HG03045 (cell line): ENCODE results near the gene EFHD1.

Source experiments
- ATAC-seq: cut with Tn5 transposase; IDR thresholded peaks from one replicate; pipeline ENCODE4 v1.9.1; 2021; ENCODE audit warnings: mild to moderate bottlenecking, moderate library complexity; ENCODE audit not compliant: unreplicated experiment

EFHD1 gene

GRCh38 chr2:232633413-232634205 is at the start of gene EFHD1:
TSS of gene EFHD1 (plus strand) at chr2:232633604. CDS start at chr2:232633705, 101 bp downstream.
- no peak for ATAC-seq

GRCh38 chr2:232584238-232584637 is 49.2 kb upstream of the EFHD1 start:
- no peak for ATAC-seq

- no peak for ATAC-seq
Observed at GRCh38 chr2:232586943-232587505, 46.4 kb upstream of the EFHD1 start.

GRCh38 chr2:232587512-232587911 is 45.9 kb upstream of the EFHD1 start:
- ATAC-seq: no peak

- no peak for ATAC-seq
Observed at GRCh38 chr2:232588031-232588430, 45.4 kb upstream of the EFHD1 start.

- no peak for ATAC-seq
Observed at GRCh38 chr2:232588680-232589585, 44.5 kb upstream of the EFHD1 start.

GRCh38 chr2:232592772-232593395 is 40.5 kb upstream of the EFHD1 start:
- no peak for ATAC-seq

- ATAC-seq: no peak
Observed at GRCh38 chr2:232593982-232594381, 39.4 kb upstream of the EFHD1 start.

GRCh38 chr2:232597362-232598079 is 35.9 kb upstream of the EFHD1 start:
- no peak for ATAC-seq

GRCh38 chr2:232598293-232598692 is 35.1 kb upstream of the EFHD1 start:
- ATAC-seq: no peak

- no peak for ATAC-seq
Observed at GRCh38 chr2:232600053-232600773, 33.2 kb upstream of the EFHD1 start.

- ATAC-seq: no peak
Observed at GRCh38 chr2:232603283-232603682, 30.1 kb upstream of the EFHD1 start.

- ATAC-seq: no peak
Observed at GRCh38 chr2:232604535-232604934, 28.9 kb upstream of the EFHD1 start.

- no peak for ATAC-seq
Observed at GRCh38 chr2:232607011-232607410, 26.4 kb upstream of the EFHD1 start.

GRCh38 chr2:232609607-232610006 is 23.8 kb upstream of the EFHD1 start:
- no peak for ATAC-seq

- ATAC-seq: no peak
Observed at GRCh38 chr2:232610081-232610480, 23.3 kb upstream of the EFHD1 start.

- ATAC-seq: no peak
Observed at GRCh38 chr2:232611061-232611460, 22.3 kb upstream of the EFHD1 start.

- ATAC-seq: no peak
Observed at GRCh38 chr2:232611559-232612218, 21.7 kb upstream of the EFHD1 start.

GRCh38 chr2:232613538-232614134 is 19.8 kb upstream of the EFHD1 start:
- no peak for ATAC-seq
